Dedifferentiated amniotic fluid mesenchymal stem cell (primary cell): ENCODE measurements around the gene FBXL4.

Experiments
- DNase-seq: peaks from one replicate; pipeline ENCODE4 v3.0.0-alpha.2; 2016; ENCODE audit errors: extremely low spot score

Gene FBXL4

GRCh38 chr6:98838975-98839374, 108.8 kb downstream of the FBXL4 start:
- DNase-seq, result no peak

- DNase-seq, result no peak
Observed at GRCh38 chr6:98838032-98838431, 109.7 kb downstream of the FBXL4 start.

GRCh38 chr6:98836962-98837944, 110.5 kb downstream of the FBXL4 start:
- no peak for DNase-seq

- DNase-seq, result no peak
Observed at GRCh38 chr6:98836025-98836961, 111.5 kb downstream of the FBXL4 start.

GRCh38 chr6:98835149-98836024, 112.4 kb downstream of the FBXL4 start:
- DNase-seq, result no peak

GRCh38 chr6:98834060-98835031, 113.4 kb downstream of the FBXL4 start, which contains the start of gene POU3F2:
Gene POU3F2 (plus strand): TSS chr6:98834574. CDS start chr6:98834874, 300 bp downstream.
- no peak for DNase-seq

DNA sequence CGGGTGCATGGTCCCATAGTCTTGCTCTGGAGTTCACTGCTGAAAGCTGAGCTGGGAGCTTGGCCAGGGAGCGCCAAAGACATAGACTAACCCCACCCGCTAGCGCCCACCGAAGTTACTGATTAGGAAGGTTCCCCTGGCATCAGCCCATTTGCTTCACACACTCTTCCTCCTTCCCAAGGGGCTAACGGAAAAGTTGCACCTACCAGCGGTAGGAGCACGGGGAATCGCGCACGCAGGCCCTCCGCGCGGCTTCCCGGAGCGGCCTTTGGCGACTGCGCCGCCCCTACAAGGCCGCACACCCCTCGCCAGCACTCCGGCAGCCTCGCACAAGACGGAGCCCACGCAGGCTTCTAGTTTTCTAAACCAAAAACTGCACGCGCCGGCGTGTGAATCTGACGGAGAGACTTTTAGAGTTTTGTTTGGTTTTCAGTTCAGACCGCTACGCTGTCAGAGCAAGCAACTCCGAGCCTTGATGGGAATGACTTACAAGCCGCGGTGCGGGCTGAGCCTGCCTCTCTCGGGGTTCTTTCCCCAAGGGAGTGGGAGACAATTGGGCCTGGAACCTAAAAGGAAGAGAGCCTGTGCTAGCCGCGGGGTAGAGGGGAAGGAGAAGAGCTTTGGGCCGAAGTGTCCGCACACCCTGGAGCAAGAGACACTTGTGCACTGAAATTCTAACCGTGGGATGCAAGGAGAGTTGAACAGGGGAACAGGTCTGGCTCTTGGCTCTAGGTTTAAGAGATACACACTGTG, 114.3 kb downstream of the FBXL4 start:
- no peak for DNase-seq

GRCh38 chr6:98833057-98833306, 114.8 kb downstream of the FBXL4 start:
- no peak for DNase-seq

DNA sequence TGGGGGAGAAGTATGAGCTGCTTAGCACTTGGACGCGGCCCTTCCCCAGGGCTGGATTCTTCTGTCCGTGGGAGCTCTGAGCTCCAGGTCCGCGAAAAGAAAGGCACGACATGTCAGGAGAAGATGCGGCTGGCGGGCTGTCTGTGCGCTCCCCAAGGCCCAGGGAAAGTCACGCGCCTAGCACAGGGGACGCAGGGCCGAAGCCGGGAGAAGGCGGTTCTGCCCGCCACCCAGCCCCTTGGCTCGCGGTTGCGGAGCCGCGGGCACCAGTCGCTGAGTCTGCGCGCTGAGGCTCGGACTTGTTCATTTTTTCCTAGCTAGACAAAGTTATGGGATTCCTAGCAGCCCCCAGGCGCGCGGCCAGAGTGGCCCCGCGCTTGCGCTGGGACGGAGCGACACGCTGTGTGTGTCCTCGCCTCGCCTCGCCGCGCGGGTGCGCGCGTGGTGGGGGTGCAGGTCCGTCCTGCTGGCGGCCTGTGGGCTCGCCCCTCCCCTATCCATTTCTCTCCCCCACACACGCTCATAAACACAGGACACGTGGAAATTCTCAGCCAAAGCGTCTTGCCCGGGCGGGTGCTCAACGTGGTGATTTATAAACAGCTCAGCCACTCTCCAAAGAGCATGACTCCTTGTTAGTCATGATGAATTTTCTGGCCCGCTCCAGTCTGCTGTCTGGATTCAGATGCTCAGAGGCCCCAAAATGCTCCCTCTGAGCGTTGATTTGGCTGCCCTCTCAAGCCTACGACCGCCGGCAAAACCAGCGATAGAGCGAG, 115.3 kb downstream of the FBXL4 start:
- peak; percentile 36 for DNase-seq

DNA sequence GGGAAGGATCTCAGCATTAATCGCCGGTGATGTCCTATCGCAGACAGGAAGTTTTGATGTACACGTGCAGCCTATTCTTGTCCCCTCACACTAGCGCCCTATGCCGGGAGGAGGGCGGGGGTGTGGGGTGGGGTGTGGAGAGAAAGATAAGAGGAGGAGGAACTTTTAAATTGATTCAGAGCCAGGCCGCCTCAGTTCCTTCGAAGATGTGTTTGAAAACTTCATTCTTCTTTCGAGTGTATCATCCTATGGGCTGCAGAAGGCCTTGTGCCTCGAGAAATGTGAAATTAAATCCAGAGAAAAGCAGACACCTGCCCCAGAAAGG, 115.8 kb downstream of the FBXL4 start:
- DNase-seq, result no peak

GRCh38 chr6:98831057-98831958, 116.4 kb downstream of the FBXL4 start:
- DNase-seq, result no peak

DNA sequence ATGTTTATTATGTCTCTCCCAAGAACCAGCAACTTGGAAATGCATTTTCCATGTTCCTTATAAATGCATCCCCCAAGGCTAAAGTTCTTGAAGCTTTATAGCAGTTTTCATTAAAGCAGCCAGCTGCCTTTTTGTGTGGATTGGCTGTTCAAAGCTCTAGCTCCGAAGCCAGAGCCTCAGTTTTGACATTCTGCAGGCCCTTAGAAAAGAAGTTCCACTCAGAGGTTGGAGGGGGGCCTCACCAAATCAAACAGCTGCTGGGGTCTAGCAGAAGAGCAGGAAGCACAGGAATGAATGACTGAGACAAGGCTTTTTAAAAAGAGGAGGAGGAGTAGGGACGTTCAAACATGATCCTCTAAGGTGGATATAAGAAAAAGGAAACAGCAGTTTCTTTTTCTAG, 117.6 kb downstream of the FBXL4 start:
- DNase-seq, result no peak

GRCh38 chr6:98828941-98829411, 118.8 kb downstream of the FBXL4 start:
- no peak for DNase-seq

DNA sequence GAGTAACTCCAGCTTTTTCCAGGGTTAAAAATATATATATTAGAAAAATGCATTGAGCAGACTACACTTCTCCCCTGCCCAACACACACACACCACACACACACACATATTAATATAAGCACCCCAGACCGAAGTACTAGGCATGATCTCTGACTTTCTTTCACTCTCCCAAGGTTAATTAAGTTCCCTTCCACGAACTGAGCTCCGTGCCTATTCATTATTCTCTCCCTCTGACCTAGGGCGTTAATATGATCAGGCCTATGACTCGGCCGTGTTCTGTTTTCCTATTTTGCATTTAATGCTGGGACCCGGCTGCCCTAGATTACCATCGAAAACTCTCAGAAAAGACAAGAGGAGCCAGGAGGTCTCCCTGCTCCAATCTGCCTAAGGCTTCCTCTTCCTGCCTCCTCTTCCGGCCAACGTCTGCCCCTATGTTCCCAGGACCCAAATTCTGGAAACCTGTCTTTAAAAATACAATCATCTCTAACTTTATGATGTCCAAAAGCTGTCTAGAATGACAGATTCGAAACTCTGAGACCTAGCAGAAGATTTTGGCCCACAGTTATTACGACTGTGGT, 119.4 kb downstream of the FBXL4 start:
- no peak for DNase-seq

DNA sequence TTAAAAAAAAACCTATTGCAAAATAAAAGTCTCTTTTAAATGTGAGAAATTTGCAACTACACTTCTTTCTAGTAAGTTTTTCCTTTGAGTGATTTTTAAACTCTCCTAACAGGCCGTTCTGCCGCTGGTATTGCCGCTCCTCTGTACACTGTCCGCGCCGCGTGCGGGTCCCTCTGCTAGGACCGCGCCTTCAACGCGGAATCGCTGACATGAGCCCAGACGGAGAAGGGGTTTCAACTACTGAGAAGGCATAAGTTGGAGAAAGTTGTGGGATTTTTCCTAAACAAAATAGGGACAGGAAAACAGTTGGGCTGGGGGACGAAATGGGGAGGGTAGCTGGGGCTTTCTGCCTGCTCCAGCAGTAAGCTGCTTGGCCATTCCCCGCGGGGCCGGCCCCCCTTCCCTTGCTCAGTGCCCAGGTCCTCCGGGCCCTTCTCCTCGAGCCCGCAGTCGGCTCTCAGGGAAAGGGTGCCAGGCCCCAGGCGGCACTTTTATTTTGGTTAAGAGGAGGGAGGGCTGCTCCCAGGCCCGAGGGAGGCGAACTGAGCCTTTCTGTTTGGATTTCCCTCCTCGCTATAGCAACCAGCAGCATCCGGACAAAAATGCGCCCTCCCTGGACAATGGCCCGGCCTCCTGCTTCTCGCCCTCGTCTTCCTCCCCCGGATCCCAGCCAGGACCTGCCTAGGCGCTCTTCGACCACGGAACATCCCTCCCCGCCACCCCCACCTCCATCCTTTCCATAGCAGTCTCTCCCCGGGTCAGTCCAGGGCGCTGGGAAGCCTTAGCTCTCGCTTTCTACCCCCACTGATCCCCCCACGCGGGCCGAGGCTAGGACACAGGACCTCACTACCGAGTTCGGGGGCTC, 120.2 kb downstream of the FBXL4 start:
- no peak for DNase-seq

DNA sequence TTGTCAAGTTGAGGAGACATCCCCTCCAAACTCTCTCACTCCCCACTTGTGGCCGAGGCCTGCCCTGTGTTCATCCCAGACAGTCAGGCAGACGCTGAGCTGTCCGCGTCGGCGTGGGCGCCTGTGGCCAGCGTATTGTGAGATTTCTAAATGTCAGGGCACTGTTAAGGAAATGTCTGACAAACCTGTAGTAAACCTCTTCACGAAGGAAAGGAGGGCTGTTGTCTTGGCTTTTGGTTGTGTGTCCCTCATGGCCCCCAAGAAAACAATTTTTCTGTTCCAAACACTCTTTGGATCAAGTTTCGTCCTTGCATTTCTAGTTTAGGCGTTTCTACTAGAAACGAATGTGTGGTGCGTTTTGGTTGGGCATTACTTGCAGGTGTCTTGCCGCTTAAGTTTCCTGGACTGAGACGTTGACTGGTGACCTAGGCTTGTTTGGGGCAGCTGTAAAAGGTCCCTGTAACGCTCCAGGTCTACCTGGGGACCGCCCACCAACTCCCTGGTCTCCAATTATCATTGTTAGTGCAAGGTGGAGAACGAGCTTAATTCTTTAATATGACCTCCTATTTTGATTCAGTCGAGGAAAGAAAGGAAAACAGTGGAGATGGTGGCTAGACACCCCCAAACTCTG, 122.0 kb downstream of the FBXL4 start:
- DNase-seq, result no peak
